H9 (cell line): Measurements from ENCODE around the gene THAP11. TPM values are rescaled to one million over a fixed set of nuclear protein-coding genes. Genes with fewer than 3 reads are reported as not detected.

Experiments used
- DNase-seq: peaks from one replicate; pipeline ENCODE4 v3.0.0-alpha.2; 2017
- H2AFZ ChIP-seq: one replicate; pipeline ENCODE4 v1.6.1; 2013; ENCODE audit warnings: mild to moderate bottlenecking, low read length, control low read depth, moderate library complexity
- H2AK5ac ChIP-seq: 2 replicates; pipeline ENCODE4 v1.6.1; 2013; ENCODE audit warnings: low read length, control low read depth, mixed read lengths; ENCODE audit not compliant: insufficient read length
- H2BK120ac ChIP-seq: one replicate; pipeline ENCODE4 v1.6.1; 2013; ENCODE audit warnings: low read depth, mild to moderate bottlenecking, low read length, control low read depth, inconsistent platforms; ENCODE audit not compliant: poor library complexity, severe bottlenecking
- H2BK12ac ChIP-seq: 2 replicates; pipeline ENCODE4 v1.6.1; 2013; ENCODE audit warnings: low read length, control low read depth, mixed read lengths, low read depth; ENCODE audit not compliant: insufficient read length
- H2BK15ac ChIP-seq: 2 replicates; pipeline ENCODE4 v1.6.1; 2013; ENCODE audit warnings: low read depth, low read length, control low read depth
- H2BK20ac ChIP-seq: one replicate; pipeline ENCODE4 v1.6.1; 2013; ENCODE audit warnings: low read depth, mild to moderate bottlenecking, low read length, control low read depth, inconsistent platforms; ENCODE audit not compliant: poor library complexity, severe bottlenecking
- H2BK5ac ChIP-seq: 2 replicates; pipeline ENCODE4 v1.6.1; 2013; ENCODE audit warnings: low read length, control low read depth, mixed read lengths; ENCODE audit not compliant: insufficient read length
- H3K14ac ChIP-seq: 2 replicates; pipeline ENCODE4 v1.6.1; 2013; ENCODE audit warnings: low read length, control low read depth; ENCODE audit not compliant: insufficient read depth
- H3K18ac ChIP-seq: 2 replicates; pipeline ENCODE4 v1.6.1; 2013; ENCODE audit warnings: low read depth, mild to moderate bottlenecking, mixed read lengths, low read length, control low read depth; ENCODE audit not compliant: insufficient read length
- H3K23ac ChIP-seq: 2 replicates; pipeline ENCODE4 v1.6.1; 2013; ENCODE audit warnings: low read length, control low read depth, mixed read lengths, low read depth; ENCODE audit not compliant: insufficient read length
- H3K23me2 ChIP-seq: 2 replicates; pipeline ENCODE4 v1.6.1; 2013; ENCODE audit warnings: low read depth, mild to moderate bottlenecking, mixed read lengths, low read length, control low read depth; ENCODE audit not compliant: insufficient read length, poor library complexity, severe bottlenecking
- H3K27ac ChIP-seq: 2 replicates; pipeline ENCODE4 v1.5.1; 2013; ENCODE audit warnings: low read length, control low read depth, mixed read lengths, low read depth; ENCODE audit not compliant: insufficient read length
- H3K27me3 ChIP-seq: 2 replicates; pipeline ENCODE4 v1.6.1; 2013; ENCODE audit warnings: low read length, control low read depth, inconsistent platforms; ENCODE audit not compliant: insufficient read depth
- H3K4ac ChIP-seq: 2 replicates; pipeline ENCODE4 v1.6.1; 2013; ENCODE audit warnings: low read depth, mild to moderate bottlenecking, control low read depth, inconsistent platforms, low read length, moderate library complexity
- H3K4me1 ChIP-seq: 2 replicates; pipeline ENCODE4 v1.6.1; 2013; ENCODE audit warnings: low read length, control low read depth, inconsistent platforms; ENCODE audit not compliant: insufficient read depth
- H3K4me2 ChIP-seq: 2 replicates; pipeline ENCODE4 v1.6.1; 2013; ENCODE audit warnings: low read length, control low read depth, mixed read lengths; ENCODE audit not compliant: insufficient read length, insufficient read depth
- H3K56ac ChIP-seq: 2 replicates; pipeline ENCODE4 v1.6.1; 2013; ENCODE audit warnings: low read depth, mild to moderate bottlenecking, mixed read lengths, low read length, control low read depth; ENCODE audit not compliant: insufficient read length
- H3K79me1 ChIP-seq: 2 replicates; pipeline ENCODE4 v1.6.1; 2013; ENCODE audit warnings: low read depth, mild to moderate bottlenecking, moderate library complexity, low read length, control low read depth, inconsistent platforms; ENCODE audit not compliant: insufficient read depth, poor library complexity, severe bottlenecking
- H3K79me2 ChIP-seq: 2 replicates; pipeline ENCODE4 v1.6.1; 2013; ENCODE audit warnings: low read length, control low read depth, inconsistent platforms; ENCODE audit not compliant: insufficient read depth
- H3K9ac ChIP-seq: 2 replicates; pipeline ENCODE4 v1.6.1; 2013; ENCODE audit warnings: low read length, control low read depth, mixed read lengths; ENCODE audit not compliant: insufficient read length; ENCODE audit errors: extremely low read depth
- H3K9me3 ChIP-seq: one replicate; pipeline ENCODE4 v1.6.1; 2013; ENCODE audit warnings: low read depth, low read length, inconsistent platforms; ENCODE audit not compliant: control insufficient read depth
- H3T11ph ChIP-seq: one replicate; pipeline ENCODE4 v1.6.1; 2013; ENCODE audit warnings: mild to moderate bottlenecking, low read length, control low read depth, inconsistent platforms
- H4K20me1 ChIP-seq: one replicate; pipeline ENCODE4 v1.6.1; 2013; ENCODE audit not compliant: control insufficient read depth, insufficient read length, insufficient read depth
- H4K5ac ChIP-seq: 2 replicates; pipeline ENCODE4 v1.6.1; 2013; ENCODE audit warnings: low read depth, mild to moderate bottlenecking, mixed read lengths, low read length, control low read depth; ENCODE audit not compliant: insufficient read length
- H4K8ac ChIP-seq: replicated peaks from 2 replicates; pipeline ENCODE4 v1.6.1; 2013; ENCODE audit warnings: low read length, control low read depth, mixed read lengths, low read depth; ENCODE audit not compliant: insufficient read length
- H4K91ac ChIP-seq: 2 replicates; pipeline ENCODE4 v1.6.1; 2013; ENCODE audit warnings: low read depth, mild to moderate bottlenecking, moderate library complexity, mixed read lengths, low read length, control low read depth; ENCODE audit not compliant: insufficient read length
- H3K27ac Mint-ChIP-seq, 3 experiments: 2 replicates in 2 of 3; 3 replicates in 1 of 3; pipeline ENCODE4 v1.8.0; 2020 to 2021; ENCODE audit warnings: mixed read lengths in 3 of 3, mild to moderate bottlenecking in 1 of 3, moderate library complexity in 1 of 3
- H3K27me3 Mint-ChIP-seq: 2 replicates; pipeline ENCODE4 v1.8.0; 2021; ENCODE audit warnings: low read depth, mild to moderate bottlenecking, moderate library complexity, mixed read lengths
- H3K36me3 Mint-ChIP-seq, 3 experiments: 2 replicates in 2 of 3; 3 replicates in 1 of 3; pipeline ENCODE4 v1.8.0; 2020 to 2021; ENCODE audit warnings: low read depth in 3 of 3, mixed read lengths in 3 of 3; ENCODE audit not compliant: insufficient read depth in 1 of 3
- H3K4me1 Mint-ChIP-seq, 2 experiments: 2 replicates each; pipeline ENCODE4 v1.8.0; 2020; ENCODE audit warnings: mixed read lengths in 2 of 2
- H3K4me3 Mint-ChIP-seq, 2 experiments: 2 replicates in 1 of 2; 3 replicates in 1 of 2; pipeline ENCODE4 v1.8.0; 2020 to 2021; ENCODE audit warnings: mild to moderate bottlenecking in 2 of 2, mixed read lengths in 2 of 2, moderate library complexity in 1 of 2
- H3K9me3 Mint-ChIP-seq, 2 experiments: 2 replicates in 1 of 2; 3 replicates in 1 of 2; pipeline ENCODE4 v1.8.0; 2020; ENCODE audit warnings: mild to moderate bottlenecking in 2 of 2, mixed read lengths in 2 of 2, moderate library complexity in 1 of 2
- WGBS: extraction: QIAGEN DNeasy Blood & Tissue Kit; methylation state at CpG from one replicate; pipeline ENCODE4 v1.1.7; 2013; ENCODE audit warnings: missing lambda C conversion rate, low lambda C conversion rate, mixed read lengths; ENCODE audit not compliant: insufficient read length; ENCODE audit errors: extremely low coverage; 5-methylcytosine and 5-hydroxymethylcytosine counted together
- total RNA-seq: library from RNA; stranded (reverse); gene quantifications from 2 replicates; pipeline ENCODE4 v1.2.1, GENCODE V29; 2021
- TF ChIP-seq, protein P1 (sequence below): fragments of 200-600 bp; sonication (generic); conservative IDR thresholded peaks from 3 replicates; pipeline ENCODE4 v1.8.0; 2021; ENCODE audit warnings: antibody characterized with exemption, mild to moderate bottlenecking

The THAP11 gene
- total RNA-seq, 1 experiment from 2014 or later = 48.9 TPM

DNA sequence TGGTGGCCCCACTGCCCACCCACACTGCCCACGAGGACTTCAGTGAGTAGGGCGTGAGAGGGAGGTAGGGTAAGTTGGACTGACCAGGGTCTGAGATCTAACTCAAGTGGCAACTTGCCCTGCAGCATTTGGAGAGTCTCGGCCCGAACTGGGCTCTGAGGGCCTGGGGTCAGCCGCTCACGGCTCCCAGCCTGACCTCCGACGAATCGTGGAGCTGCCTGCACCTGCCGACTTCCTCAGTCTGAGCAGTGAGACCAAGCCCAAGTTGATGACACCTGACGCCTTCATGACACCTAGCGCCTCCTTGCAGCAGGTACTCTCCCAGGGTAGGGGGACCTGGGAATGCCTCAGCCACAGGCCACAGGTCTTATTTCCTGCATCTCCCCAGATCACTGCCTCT, 37.3 kb downstream of the THAP11 start:
- Histone ChIP-seq H2AFZ (no peak overlapping the region), H4K5ac (no peak overlapping the region), H3K14ac (no peak overlapping the region), H2BK20ac (no peak overlapping the region), H4K8ac (no peak overlapping the region), H2BK15ac (no peak overlapping the region), H3K79me2 (no peaks in the 10 kb centered on the region), H2AK5ac (no peak overlapping the region), H3T11ph (no peak overlapping the region), H4K91ac (no peak overlapping the region), H3K23ac (no peak overlapping the region), H3K18ac (no peak overlapping the region), H3K4me2 (no peak overlapping the region), H4K20me1 (no peaks in the 10 kb centered on the region), H3K9me3 (no peaks in the 10 kb centered on the region), H2BK120ac (no peak overlapping the region), H2BK12ac (no peak overlapping the region), H3K23me2 (no peaks in the 10 kb centered on the region), H3K27ac (no peak overlapping the region), H2BK5ac (no peak overlapping the region), H3K4ac (no peak overlapping the region), H3K27me3 (no peaks in the 10 kb centered on the region), H3K4me1 (no peaks in the 10 kb centered on the region), H3K56ac (no peak overlapping the region), H3K9ac (no peak overlapping the region), H3K79me1 (no peaks in the 10 kb centered on the region)
- H3K27ac Mint-ChIP-seq = no peak overlapping the region
- H3K9me3 Mint-ChIP-seq = no peaks in the 10 kb centered on the region
- H3K4me1 Mint-ChIP-seq = peaks cover 2 to 3% of the 10 kb centered on the region in 2 experiments
- no peak for DNase-seq
- TF ChIP-seq, protein P1, sequence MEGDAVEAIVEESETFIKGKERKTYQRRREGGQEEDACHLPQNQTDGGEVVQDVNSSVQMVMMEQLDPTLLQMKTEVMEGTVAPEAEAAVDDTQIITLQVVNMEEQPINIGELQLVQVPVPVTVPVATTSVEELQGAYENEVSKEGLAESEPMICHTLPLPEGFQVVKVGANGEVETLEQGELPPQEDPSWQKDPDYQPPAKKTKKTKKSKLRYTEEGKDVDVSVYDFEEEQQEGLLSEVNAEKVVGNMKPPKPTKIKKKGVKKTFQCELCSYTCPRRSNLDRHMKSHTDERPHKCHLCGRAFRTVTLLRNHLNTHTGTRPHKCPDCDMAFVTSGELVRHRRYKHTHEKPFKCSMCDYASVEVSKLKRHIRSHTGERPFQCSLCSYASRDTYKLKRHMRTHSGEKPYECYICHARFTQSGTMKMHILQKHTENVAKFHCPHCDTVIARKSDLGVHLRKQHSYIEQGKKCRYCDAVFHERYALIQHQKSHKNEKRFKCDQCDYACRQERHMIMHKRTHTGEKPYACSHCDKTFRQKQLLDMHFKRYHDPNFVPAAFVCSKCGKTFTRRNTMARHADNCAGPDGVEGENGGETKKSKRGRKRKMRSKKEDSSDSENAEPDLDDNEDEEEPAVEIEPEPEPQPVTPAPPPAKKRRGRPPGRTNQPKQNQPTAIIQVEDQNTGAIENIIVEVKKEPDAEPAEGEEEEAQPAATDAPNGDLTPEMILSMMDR = no peak
- H3K4me3 Mint-ChIP-seq = no peak overlapping the region; a peak in 1 of 5 replicates
- H3K36me3 Mint-ChIP-seq = peaks cover 29 to 81% (median 71%) of the 10 kb centered on the region in 3 experiments
- WGBS = no CpG with 5 or more reads among the region's 12 CpGs
- H3K27me3 Mint-ChIP-seq = no peaks in the 10 kb centered on the region; the same call in none of the 2 replicates
